DOHH2 (cell line): Measurements from ENCODE around the gene FGD6.
"Not testable (repeated sequence)": the region's sequence is repeated elsewhere in the genome, so short reads cannot be mapped to it uniquely, and the experiment has no call there.

ENCODE experiments used
- H3F3A ChIP-seq: fragments of 200-600 bp; sonication (generic), shearing (Covaris generic); 2 replicates; pipeline ENCODE4 v1.6.0; 2016; ENCODE audit warnings: antibody characterized with exemption, mild to moderate bottlenecking; ENCODE audit not compliant: control insufficient read depth, insufficient read depth
- H3K27ac ChIP-seq: fragments of 200-600 bp; sonication (generic); 2 replicates; pipeline ENCODE4 v1.5.1; 2014; ENCODE audit warnings: low read depth, mild to moderate bottlenecking, low read length, moderate library complexity
- H3K27me3 ChIP-seq: fragments of 200-600 bp; sonication (generic); 2 replicates; pipeline ENCODE4 v1.6.1; 2014; ENCODE audit warnings: mild to moderate bottlenecking, low read length, mixed read lengths; ENCODE audit not compliant: control insufficient read depth
- H3K36me3 ChIP-seq: fragments of 200-600 bp; sonication (generic); 2 replicates; pipeline ENCODE4 v1.6.1; 2014; ENCODE audit warnings: mild to moderate bottlenecking, low read length, moderate library complexity, mixed read lengths; ENCODE audit not compliant: control insufficient read depth
- H3K4me1 ChIP-seq: fragments of 200-600 bp; sonication (generic); 2 replicates; pipeline ENCODE4 v1.6.1; 2014; ENCODE audit warnings: mild to moderate bottlenecking, low read length, mixed read lengths; ENCODE audit not compliant: control insufficient read depth
- H3K4me2 ChIP-seq: fragments of 200-600 bp; sonication (generic); 2 replicates; pipeline ENCODE4 v1.6.0; 2014; ENCODE audit warnings: mild to moderate bottlenecking, low read length, moderate library complexity
- H3K4me3 ChIP-seq: fragments of 200-600 bp; sonication (generic); 2 replicates; pipeline ENCODE4 v1.5.1; 2014; ENCODE audit warnings: mild to moderate bottlenecking, low read length, mixed read lengths
- H3K79me2 ChIP-seq: fragments of 200-600 bp; sonication (generic); 2 replicates; pipeline ENCODE4 v1.6.1; 2014; ENCODE audit warnings: mild to moderate bottlenecking, low read length, mixed read lengths; ENCODE audit not compliant: control insufficient read depth
- H3K9me2 ChIP-seq: fragments of 200-600 bp; sonication (generic); replicated peaks from 2 replicates; pipeline ENCODE4 v1.6.1; 2014; ENCODE audit warnings: mild to moderate bottlenecking, low read length, mixed read lengths; ENCODE audit not compliant: control insufficient read depth
- H3K9me3 ChIP-seq: fragments of 200-600 bp; sonication (generic); 2 replicates; pipeline ENCODE4 v1.6.1; 2014; ENCODE audit warnings: antibody characterized with exemption, low read length, mixed read lengths; ENCODE audit not compliant: control insufficient read depth, insufficient read depth
- H4K20me1 ChIP-seq: fragments of 200-600 bp; sonication (generic); 2 replicates; pipeline ENCODE4 v1.6.0; 2014; ENCODE audit warnings: low read depth, mild to moderate bottlenecking, antibody characterized with exemption, low read length, moderate library complexity; ENCODE audit not compliant: control insufficient read depth, insufficient read depth
- EZH2phosphoT487 ChIP-seq: fragments of 200-600 bp; sonication (generic); IDR thresholded peaks from 2 replicates; pipeline ENCODE4 v1.6.1; 2017; ENCODE audit warnings: borderline replicate concordance, mild to moderate bottlenecking, antibody characterized with exemption, low read length, moderate library complexity, mixed read lengths
- TF ChIP-seq, protein P1 (sequence below): fragments of 200-600 bp; sonication (generic); IDR thresholded peaks from one replicate; pipeline ENCODE4 v1.5.1; 2014; ENCODE audit warnings: antibody characterized with exemption, mild to moderate bottlenecking, low read depth, low read length; ENCODE audit not compliant: poor library complexity, severe bottlenecking

The FGD6 gene

DNA sequence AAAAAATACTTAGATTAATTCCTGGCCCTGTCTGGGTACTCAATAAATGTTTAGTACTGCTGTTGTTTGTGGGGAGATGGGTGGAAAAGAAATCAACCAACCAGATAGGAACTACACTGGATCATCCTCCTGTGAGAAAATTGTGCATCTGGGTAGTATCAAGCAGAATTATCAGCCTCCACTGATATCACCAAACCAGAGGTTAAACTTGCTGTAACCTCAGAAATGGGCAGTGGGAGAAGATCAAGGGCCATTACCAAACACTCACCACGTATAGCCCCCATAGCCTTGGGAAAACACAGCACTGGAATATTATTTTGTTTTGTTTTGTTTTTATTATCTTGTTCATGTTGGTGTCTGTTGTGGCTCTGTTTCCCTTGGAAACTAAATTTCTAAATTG lies 20.0 kb upstream of the FGD6 start:
- Histone ChIP-seq H3K9me2 (no peaks in the 10 kb centered on the region), H3K4me1 (peaks cover 23% of the 10 kb centered on the region), H3F3A (no peaks in the 10 kb centered on the region), H3K79me2 (peaks cover 86% of the 10 kb centered on the region), H3K4me2 (no peak overlapping the region), H3K27ac (no peak overlapping the region), H3K27me3 (no peaks in the 10 kb centered on the region), H4K20me1 (peaks cover 5% of the 10 kb centered on the region; the same call in 1 of the 2 replicates), H3K4me3 (no peak overlapping the region), H3K36me3 (peaks cover 39% of the 10 kb centered on the region), H3K9me3 (no peaks in the 10 kb centered on the region)
- TF ChIP-seq, protein P1, sequence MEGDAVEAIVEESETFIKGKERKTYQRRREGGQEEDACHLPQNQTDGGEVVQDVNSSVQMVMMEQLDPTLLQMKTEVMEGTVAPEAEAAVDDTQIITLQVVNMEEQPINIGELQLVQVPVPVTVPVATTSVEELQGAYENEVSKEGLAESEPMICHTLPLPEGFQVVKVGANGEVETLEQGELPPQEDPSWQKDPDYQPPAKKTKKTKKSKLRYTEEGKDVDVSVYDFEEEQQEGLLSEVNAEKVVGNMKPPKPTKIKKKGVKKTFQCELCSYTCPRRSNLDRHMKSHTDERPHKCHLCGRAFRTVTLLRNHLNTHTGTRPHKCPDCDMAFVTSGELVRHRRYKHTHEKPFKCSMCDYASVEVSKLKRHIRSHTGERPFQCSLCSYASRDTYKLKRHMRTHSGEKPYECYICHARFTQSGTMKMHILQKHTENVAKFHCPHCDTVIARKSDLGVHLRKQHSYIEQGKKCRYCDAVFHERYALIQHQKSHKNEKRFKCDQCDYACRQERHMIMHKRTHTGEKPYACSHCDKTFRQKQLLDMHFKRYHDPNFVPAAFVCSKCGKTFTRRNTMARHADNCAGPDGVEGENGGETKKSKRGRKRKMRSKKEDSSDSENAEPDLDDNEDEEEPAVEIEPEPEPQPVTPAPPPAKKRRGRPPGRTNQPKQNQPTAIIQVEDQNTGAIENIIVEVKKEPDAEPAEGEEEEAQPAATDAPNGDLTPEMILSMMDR, result no peak
- TF ChIP-seq EZH2phosphoT487, result no peak

DNA sequence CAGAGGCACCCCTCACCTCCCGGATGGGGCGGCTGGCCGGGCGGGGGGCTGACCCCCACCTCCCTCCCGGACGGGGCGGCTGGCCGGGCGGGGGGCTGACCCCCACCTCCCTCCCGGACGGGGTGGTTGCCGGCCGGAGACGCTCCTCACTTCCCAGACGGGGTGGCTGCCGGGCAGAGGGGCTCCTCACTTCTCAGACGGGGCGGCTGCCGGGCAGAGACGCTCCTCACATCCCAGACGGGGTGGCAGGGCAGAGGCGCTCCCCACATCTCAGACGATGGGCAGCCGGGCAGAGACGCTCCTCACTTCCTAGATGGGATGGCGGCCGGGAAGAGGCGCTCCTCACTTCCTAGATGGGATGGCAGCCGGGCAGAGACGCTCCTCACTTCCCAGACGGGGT lies 18.4 kb upstream of the FGD6 start:
- H3K9me2 ChIP-seq, H3K9me3 ChIP-seq, H4K20me1 ChIP-seq, H3K4me3 ChIP-seq, H3K27ac ChIP-seq, H3F3A ChIP-seq, H3K27me3 ChIP-seq, H3K4me2 ChIP-seq: not testable (repeated sequence)
- peaks cover 23% of the 10 kb centered on the region for H3K4me1 ChIP-seq
- peaks cover 36% of the 10 kb centered on the region for H3K36me3 ChIP-seq
- H3K79me2 ChIP-seq, result peaks cover 86% of the 10 kb centered on the region

DNA sequence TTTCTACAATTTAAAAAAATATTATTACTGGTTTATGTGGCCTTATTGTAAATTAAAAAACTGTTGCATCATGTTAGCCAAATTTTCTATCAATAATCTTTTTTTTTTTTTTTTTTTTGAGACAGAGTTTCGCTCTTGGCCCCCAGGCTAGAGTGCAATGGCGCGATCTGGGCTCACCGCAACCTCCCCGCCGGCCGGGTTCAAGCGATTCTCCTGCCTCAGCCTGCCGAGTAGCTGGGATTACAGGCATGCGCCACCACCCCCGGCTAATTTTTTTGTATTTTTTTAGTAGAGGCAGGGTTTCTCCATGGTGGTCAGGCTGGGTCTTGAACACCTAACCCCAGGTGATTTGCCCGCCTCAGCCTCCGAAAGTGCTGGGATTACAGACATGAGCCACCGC lies 16.9 kb upstream of the FGD6 start:
- H3K4me3 ChIP-seq, H3K9me2 ChIP-seq, H3K27me3 ChIP-seq, H4K20me1 ChIP-seq, H3F3A ChIP-seq, H3K9me3 ChIP-seq, H3K27ac ChIP-seq, H3K4me2 ChIP-seq: not testable (repeated sequence)
- peaks cover 25% of the 10 kb centered on the region for H3K4me1 ChIP-seq
- H3K36me3 ChIP-seq, result peaks cover 38% of the 10 kb centered on the region
- H3K79me2 ChIP-seq, result peaks cover 86% of the 10 kb centered on the region

DNA sequence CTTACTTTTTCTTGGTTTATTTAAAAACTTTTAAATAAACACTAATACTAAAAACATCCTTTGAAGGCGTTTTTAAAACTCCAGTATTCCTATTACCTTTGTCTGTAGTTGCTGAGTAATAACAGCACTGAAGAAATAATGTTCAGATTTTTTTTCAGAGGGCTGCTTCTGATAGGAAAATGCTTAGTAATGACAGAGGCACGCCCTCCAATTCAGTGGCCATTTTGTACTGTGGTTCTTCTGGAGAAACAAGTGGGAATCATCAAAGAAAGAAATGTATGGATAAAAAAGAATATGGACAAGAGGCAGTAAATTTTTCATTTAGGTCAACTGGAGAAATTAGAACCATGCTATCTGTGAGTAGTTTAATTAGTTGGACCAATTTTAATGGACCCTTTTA lies 13.9 kb upstream of the FGD6 start:
- Histone ChIP-seq H3K4me2 (no peak overlapping the region), H3K27me3 (no peaks in the 10 kb centered on the region), H3K36me3 (peaks cover 45% of the 10 kb centered on the region), H4K20me1 (peaks cover 5% of the 10 kb centered on the region; the same call in 1 of the 2 replicates), H3K9me2 (no peaks in the 10 kb centered on the region), H3K4me3 (no peak overlapping the region), H3K4me1 (peaks cover 29% of the 10 kb centered on the region), H3K79me2 (peaks cover 86% of the 10 kb centered on the region), H3K9me3 (no peaks in the 10 kb centered on the region), H3F3A (peaks cover 8% of the 10 kb centered on the region; the same call in 1 of the 2 replicates), H3K27ac (no peak overlapping the region)
- no peak for TF ChIP-seq EZH2phosphoT487
- TF ChIP-seq, protein P1, result no peak
